Measurements from ENCODE around the gene LZTS3. TPM values are rescaled to one million over a fixed set of nuclear protein-coding genes. Genes with fewer than 3 reads are reported as not detected.
"Not testable (repeated sequence)": the region's sequence is repeated elsewhere in the genome, so short reads cannot be mapped to it uniquely, and the experiment has no call there.

Gene LZTS3
- total RNA-seq, 2 experiments from 2014 or later: 0.42 to 0.53 TPM

DNA sequence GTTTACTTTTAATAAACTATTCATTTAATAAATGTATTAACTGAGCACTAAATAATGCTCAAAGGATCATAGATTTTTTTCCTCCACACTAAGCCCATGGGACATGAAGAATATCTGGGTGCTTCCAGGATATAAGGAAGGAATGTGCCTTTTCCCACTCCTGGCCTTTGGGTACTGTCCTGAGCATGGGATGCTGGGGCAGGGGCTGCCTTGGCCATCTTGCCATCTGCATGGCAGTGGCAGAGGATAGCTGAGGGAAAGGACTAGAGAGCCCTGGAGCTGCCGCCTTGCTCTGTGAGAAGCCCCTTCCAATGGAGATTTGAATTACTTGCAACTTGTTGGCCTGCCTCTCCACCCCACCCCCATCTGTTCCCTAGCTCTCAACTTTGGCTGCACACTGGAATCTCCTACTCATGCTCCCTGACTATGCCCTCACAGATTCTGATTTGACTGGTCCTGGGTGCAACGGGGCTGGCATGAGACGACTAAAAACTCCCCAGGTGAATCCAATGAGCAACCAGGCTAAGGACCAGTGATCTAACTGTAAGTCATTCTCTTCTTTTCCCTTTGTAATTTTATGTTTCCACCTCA, 15.6 kb upstream of the LZTS3 start:
- Mint-ChIP-seq H3K27me3 (ENCODE audit: low read depth) (no peaks in the 10 kb centered on the region), H3K4me3 (no peak overlapping the region), H3K36me3 (ENCODE audit: low read depth) (peaks cover 28% of the 10 kb centered on the region), H3K27ac (no peak overlapping the region), H3K4me1 (ENCODE audit: low read depth) (no peaks in the 10 kb centered on the region), H3K9me3 (ENCODE audit: insufficient read depth) (no peaks in the 10 kb centered on the region)
- ChIA-PET CTCF (no interaction called here), POLR2A (interaction anchor here (0.6 kb wide), 1 partner anchor 67 kb away, joined by 3 read pairs; no protein-coding TSS in a partner anchor)
- no peak for ATAC-seq
- DNase-seq: no peak

- H3K27me3 Mint-ChIP-seq (ENCODE audit: low read depth); POLR2A ChIA-PET; DNase-seq; ATAC-seq; H3K4me1 Mint-ChIP-seq (ENCODE audit: low read depth); H3K4me3 Mint-ChIP-seq; H3K9me3 Mint-ChIP-seq (ENCODE audit: insufficient read depth); CTCF ChIA-PET; H3K27ac Mint-ChIP-seq: not testable (repeated sequence)
- H3K36me3 Mint-ChIP-seq (ENCODE audit: low read depth): peaks cover 26% of the 10 kb centered on the region
Observed at GRCh38 chr20:3187861-3188260, 14.5 kb upstream of the LZTS3 start.

- H3K9me3 Mint-ChIP-seq (ENCODE audit: insufficient read depth): no peaks in the 10 kb centered on the region
- ChIA-PET POLR2A (no interaction called here), CTCF (no interaction called here)
- H3K4me1 Mint-ChIP-seq (ENCODE audit: low read depth): no peaks in the 10 kb centered on the region
- no peak overlapping the region for H3K4me3 Mint-ChIP-seq
- no peaks in the 10 kb centered on the region for H3K36me3 Mint-ChIP-seq (ENCODE audit: low read depth)
- ATAC-seq: no peak
- no peaks in the 10 kb centered on the region for H3K27me3 Mint-ChIP-seq (ENCODE audit: low read depth)
- no peak for DNase-seq
- no peak overlapping the region for H3K27ac Mint-ChIP-seq
Observed at GRCh38 chr20:3183896-3184612, 10.7 kb upstream of the LZTS3 start.

- H3K4me3 Mint-ChIP-seq; H3K27ac Mint-ChIP-seq; H3K27me3 Mint-ChIP-seq (ENCODE audit: low read depth); H3K36me3 Mint-ChIP-seq (ENCODE audit: low read depth); H3K9me3 Mint-ChIP-seq (ENCODE audit: insufficient read depth); POLR2A ChIA-PET; H3K4me1 Mint-ChIP-seq (ENCODE audit: low read depth); DNase-seq; CTCF ChIA-PET; ATAC-seq: not testable (repeated sequence)
Observed at GRCh38 chr20:3182429-3182828, 9.1 kb upstream of the LZTS3 start.

- ChIA-PET CTCF (no interaction called here), POLR2A (interaction anchor here (0.7 kb wide), 1 partner anchor 21 kb away, joined by 3 read pairs; no protein-coding TSS in a partner anchor)
- DNase-seq (no peak), ATAC-seq (no peak)
- H3K27ac Mint-ChIP-seq: no peak overlapping the region
- no peaks in the 10 kb centered on the region for H3K4me1 Mint-ChIP-seq (ENCODE audit: low read depth)
- H3K9me3 Mint-ChIP-seq (ENCODE audit: insufficient read depth): no peaks in the 10 kb centered on the region
- no peaks in the 10 kb centered on the region for H3K36me3 Mint-ChIP-seq (ENCODE audit: low read depth)
- no peak overlapping the region for H3K4me3 Mint-ChIP-seq
- H3K27me3 Mint-ChIP-seq (ENCODE audit: low read depth): no peaks in the 10 kb centered on the region
Observed at GRCh38 chr20:3181270-3181669, 7.9 kb upstream of the LZTS3 start.

GRCh38 chr20:3180319-3180718, 7.0 kb upstream of the LZTS3 start:
- no peaks in the 10 kb centered on the region for H3K36me3 Mint-ChIP-seq (ENCODE audit: low read depth)
- DNase-seq: no peak

GRCh38 chr20:3177746-3178485, 4.6 kb upstream of the LZTS3 start:
- Mint-ChIP-seq H3K4me1 (ENCODE audit: low read depth) (peaks cover 12% of the 10 kb centered on the region), H3K27me3 (ENCODE audit: low read depth) (peaks cover 16% of the 10 kb centered on the region), H3K36me3 (ENCODE audit: low read depth) (no peaks in the 10 kb centered on the region), H3K4me3 (no peak overlapping the region), H3K27ac (no peak overlapping the region), H3K9me3 (ENCODE audit: insufficient read depth) (no peaks in the 10 kb centered on the region)
- POLR2A ChIA-PET: no interaction called here
- CTCF ChIA-PET: no interaction called here
- DNase-seq (no peak), ATAC-seq (no peak)

More at GRCh38 chr20:3180319-3180718, 7.0 kb upstream of the LZTS3 start:
- no peaks in the 10 kb centered on the region for H3K9me3 Mint-ChIP-seq (ENCODE audit: insufficient read depth)
- H3K4me3 Mint-ChIP-seq: no peak overlapping the region
- no peak for ATAC-seq
- ChIA-PET CTCF (no interaction called here), POLR2A (no interaction called here)
- no peak overlapping the region for H3K27ac Mint-ChIP-seq
- peaks cover 3% of the 10 kb centered on the region for H3K27me3 Mint-ChIP-seq (ENCODE audit: low read depth)
- H3K4me1 Mint-ChIP-seq (ENCODE audit: low read depth): no peaks in the 10 kb centered on the region

GRCh38 chr20:3175270-3175669, 1.9 kb upstream of the LZTS3 start:
- ATAC-seq: no peak
- no peak for DNase-seq
- H3K27me3 Mint-ChIP-seq (ENCODE audit: low read depth): peaks cover 32% of the 10 kb centered on the region
- POLR2A ChIA-PET: no interaction called here
- peaks cover 15% of the 10 kb centered on the region for H3K4me1 Mint-ChIP-seq (ENCODE audit: low read depth)
- no peaks in the 10 kb centered on the region for H3K9me3 Mint-ChIP-seq (ENCODE audit: insufficient read depth)
- CTCF ChIA-PET: no interaction called here
- H3K36me3 Mint-ChIP-seq (ENCODE audit: low read depth): no peaks in the 10 kb centered on the region
- no peak overlapping the region for H3K4me3 Mint-ChIP-seq
- no peak overlapping the region for H3K27ac Mint-ChIP-seq

DNA sequence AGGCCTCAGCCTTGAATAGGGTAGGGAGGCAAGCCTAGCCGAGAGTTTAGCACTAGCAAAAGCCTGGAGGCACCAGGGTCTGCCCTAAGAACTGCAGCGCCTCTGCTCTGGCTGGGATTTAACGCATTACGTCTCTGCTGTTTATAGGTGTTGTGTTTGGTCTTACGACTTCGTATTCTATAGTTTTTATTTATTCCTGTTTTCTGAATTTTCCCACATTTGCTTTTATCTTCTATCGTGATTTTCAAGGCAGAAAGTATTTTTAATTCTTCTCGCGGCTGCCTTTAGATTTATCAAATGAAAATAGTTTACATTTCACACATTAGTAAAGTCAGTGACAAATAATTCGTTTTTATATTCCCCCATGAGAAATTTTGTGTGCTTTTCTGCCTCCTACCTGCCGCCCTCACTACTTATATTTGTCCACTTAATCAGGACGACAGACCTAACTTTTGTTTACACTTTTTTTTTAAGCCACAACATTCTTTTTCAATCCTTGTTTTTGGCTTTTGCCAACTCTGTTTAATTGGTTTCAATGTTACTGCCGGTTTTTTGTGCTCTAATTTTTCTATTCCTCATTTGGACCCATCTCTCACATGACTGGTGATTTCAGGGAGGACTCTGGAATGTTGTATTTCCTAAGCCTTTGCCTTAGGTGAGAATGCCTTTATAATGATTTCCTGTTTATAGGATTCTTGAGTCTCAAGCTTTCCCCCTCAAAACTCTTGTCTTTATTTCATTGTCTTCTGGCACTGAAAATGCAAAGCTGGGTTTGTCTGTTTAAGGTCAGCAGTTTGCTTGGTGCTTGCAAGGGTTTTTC, 1.3 kb upstream of the LZTS3 start:
- POLR2A ChIA-PET: no interaction called here
- Mint-ChIP-seq H3K27me3 (ENCODE audit: low read depth) (peaks cover 35% of the 10 kb centered on the region), H3K4me1 (ENCODE audit: low read depth) (peaks cover 15% of the 10 kb centered on the region), H3K36me3 (ENCODE audit: low read depth) (no peaks in the 10 kb centered on the region), H3K9me3 (ENCODE audit: insufficient read depth) (no peaks in the 10 kb centered on the region), H3K4me3 (peak overlapping the region; percentile 80), H3K27ac (no peak overlapping the region)
- no peak for ATAC-seq
- CTCF ChIA-PET: no interaction called here
- no peak for DNase-seq

DNA sequence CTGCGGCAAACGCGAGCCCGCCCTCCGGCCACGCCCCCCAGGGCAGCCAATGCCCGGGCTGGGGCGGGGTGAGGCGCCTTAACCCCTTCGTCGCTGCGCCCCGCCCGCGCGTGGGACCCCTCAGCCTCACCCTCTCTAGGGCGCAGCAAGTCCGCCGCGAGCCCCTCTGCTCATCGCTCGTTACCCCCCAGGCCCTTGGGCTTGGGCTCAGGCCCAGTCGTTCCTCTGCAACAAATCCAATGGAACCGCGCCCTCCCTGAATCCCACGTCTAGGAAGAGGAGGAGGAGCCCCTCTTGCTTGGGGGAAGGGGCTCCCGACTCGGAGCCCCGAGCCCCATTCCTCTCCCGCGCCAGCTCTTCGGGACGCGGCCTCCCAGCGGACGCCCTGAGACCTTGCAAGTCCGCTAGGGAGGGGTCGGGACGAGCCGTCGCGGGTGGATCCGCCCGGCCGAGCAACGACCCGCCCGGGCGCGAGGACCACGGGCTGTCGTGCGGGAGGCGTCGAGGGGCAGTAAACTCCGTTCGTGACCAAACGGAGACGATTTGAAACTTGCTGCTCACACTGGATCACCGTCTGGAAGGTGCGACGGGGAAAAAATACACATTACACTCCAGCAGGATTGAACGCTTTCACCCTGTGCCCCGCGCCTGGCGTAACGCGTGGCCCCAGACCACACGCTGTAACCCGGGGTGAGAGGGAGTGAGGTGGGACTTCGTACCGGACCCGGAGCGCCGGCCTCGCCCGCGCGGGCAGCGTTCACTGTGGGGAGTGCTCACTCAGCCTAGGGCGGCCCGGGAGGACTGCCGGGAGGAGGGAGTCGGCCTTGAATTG, 477 bp upstream of the LZTS3 start:
- no peaks in the 10 kb centered on the region for H3K9me3 Mint-ChIP-seq (ENCODE audit: insufficient read depth)
- CTCF ChIA-PET: no interaction called here
- DNase-seq: peak; percentile 91
- peak overlapping the region; percentile 51 for H3K27ac Mint-ChIP-seq
- peaks cover 15% of the 10 kb centered on the region for H3K4me1 Mint-ChIP-seq (ENCODE audit: low read depth)
- POLR2A ChIA-PET: no interaction called here
- ATAC-seq: peak; percentile 60
- no peaks in the 10 kb centered on the region for H3K36me3 Mint-ChIP-seq (ENCODE audit: low read depth)
- peaks cover 41% of the 10 kb centered on the region for H3K27me3 Mint-ChIP-seq (ENCODE audit: low read depth)
- peak overlapping the region; percentile 80 for H3K4me3 Mint-ChIP-seq
